OCI-LY7 (cell line): Measurements from ENCODE around the gene MAEA. TPM values are rescaled to one million over a fixed set of nuclear protein-coding genes. Genes with fewer than 3 reads are reported as not detected.

Experiments used
- BruUV-seq: library from RNA; stranded (reverse); fragments of 400-500 nt; replicated peaks from 2 replicates; lab custom pipeline; 2021; lab: Mats Ljungman, UMichigan
- CTCF ChIA-PET: fragments of 300-600 bp; sonication (Branson Sonifier 250); formaldehyde crosslinking; loops from one replicate; lab custom pipeline; 2022; ENCODE audit warnings: antibody characterized with exemption; ENCODE audit not compliant: unreplicated experiment; lab: Charles Lee
- POLR2A ChIA-PET: fragments of 300-600 bp; sonication (Branson Sonifier 250); formaldehyde crosslinking; loops from one replicate; lab custom pipeline; 2022; ENCODE audit warnings: antibody characterized with exemption; lab: Charles Lee
- DNase-seq: peaks from one replicate; pipeline ENCODE4 v3.0.0-alpha.2; 2015; ENCODE audit warnings: low spot score
- H2AFZ ChIP-seq: fragments of 200-600 bp; sonication (generic), shearing (Covaris generic); 2 replicates; pipeline ENCODE4 v1.6.1; 2014; ENCODE audit warnings: mild to moderate bottlenecking, antibody characterized with exemption, low read length, moderate library complexity
- H3K27ac ChIP-seq: fragments of 200-600 bp; sonication (generic); 2 replicates; pipeline ENCODE4 v1.5.1; 2014; ENCODE audit warnings: mixed run types, low read depth, mild to moderate bottlenecking, moderate library complexity, low read length, inconsistent platforms; ENCODE audit not compliant: poor library complexity, severe bottlenecking
- H3K36me3 ChIP-seq: fragments of 200-600 bp; sonication (generic); 2 replicates; pipeline ENCODE4 v1.6.1; 2014; ENCODE audit warnings: mild to moderate bottlenecking, antibody characterized with exemption, low read length, moderate library complexity, mixed read lengths; ENCODE audit not compliant: insufficient read depth
- H3K4me1 ChIP-seq: fragments of 200-600 bp; sonication (generic); 2 replicates; pipeline ENCODE4 v1.5.1; 2014; ENCODE audit warnings: mild to moderate bottlenecking, low read length; ENCODE audit not compliant: insufficient read depth, poor library complexity, severe bottlenecking
- H3K4me2 ChIP-seq: fragments of 200-600 bp; sonication (generic); 2 replicates; pipeline ENCODE4 v1.6.1; 2014; ENCODE audit warnings: mild to moderate bottlenecking, low read length
- H3K4me3 ChIP-seq: fragments of 200-600 bp; sonication (generic); 2 replicates; pipeline ENCODE4 v1.5.1; 2014; ENCODE audit warnings: mild to moderate bottlenecking, low read depth, low read length; ENCODE audit not compliant: poor library complexity, severe bottlenecking
- H3K79me2 ChIP-seq: fragments of 200-600 bp; sonication (generic); 2 replicates; pipeline ENCODE4 v1.6.1; 2016; ENCODE audit warnings: low read depth, mild to moderate bottlenecking, low read length, moderate library complexity, mixed read lengths; ENCODE audit not compliant: insufficient read depth
- H3K9me2 ChIP-seq: fragments of 200-600 bp; sonication (generic); 2 replicates; pipeline ENCODE4 v1.6.1; 2016; ENCODE audit warnings: mild to moderate bottlenecking, low read length, mixed read lengths; ENCODE audit not compliant: insufficient read depth
- H3K9me3 ChIP-seq: fragments of 200-600 bp; sonication (generic); 2 replicates; pipeline ENCODE4 v1.6.1; 2014; ENCODE audit warnings: mild to moderate bottlenecking, mixed run types, low read length, mixed read lengths
- H4K20me1 ChIP-seq: fragments of 200-600 bp; sonication (generic); 2 replicates; pipeline ENCODE4 v1.6.1; 2014; ENCODE audit warnings: mild to moderate bottlenecking, antibody characterized with exemption, low read length, moderate library complexity, mixed read lengths; ENCODE audit not compliant: insufficient read depth
- EZH2phosphoT487 ChIP-seq: fragments of 200-600 bp; sonication (generic); IDR thresholded peaks from 2 replicates; pipeline ENCODE4 v1.6.1; 2018; ENCODE audit warnings: low read depth, borderline replicate concordance, mild to moderate bottlenecking, mixed run types, antibody characterized with exemption, low read length, moderate library complexity, mixed read lengths
- intact Hi-C: fragments of 100-400 bp; cut with micrococcal nuclease; formaldehyde crosslinking; loops from one replicate; pipeline ENCODE4 v1.10.0; 2022; ENCODE audit not compliant: unreplicated experiment
- total RNA-seq, 2 experiments: library from RNA; depleted of rRNA in 1 of 2; stranded (reverse); fragments of >200 nt in 1 of 2; shearing (Covaris generic) in 1 of 2; gene quantifications; 2 replicates each; pipeline ENCODE4 v1.2.3, GENCODE V29; 2014 to 2022
- TF ChIP-seq, protein P1 (sequence below): fragments of 200-600 bp; sonication (generic); conservative IDR thresholded peaks from 2 replicates; pipeline ENCODE4 v1.5.1; 2014; ENCODE audit warnings: mild to moderate bottlenecking, antibody characterized with exemption, low read length, moderate library complexity, mixed read lengths

The MAEA gene
- total RNA-seq, 2 experiments from 2014 or later: 53.2 to 59.3 TPM

DNA sequence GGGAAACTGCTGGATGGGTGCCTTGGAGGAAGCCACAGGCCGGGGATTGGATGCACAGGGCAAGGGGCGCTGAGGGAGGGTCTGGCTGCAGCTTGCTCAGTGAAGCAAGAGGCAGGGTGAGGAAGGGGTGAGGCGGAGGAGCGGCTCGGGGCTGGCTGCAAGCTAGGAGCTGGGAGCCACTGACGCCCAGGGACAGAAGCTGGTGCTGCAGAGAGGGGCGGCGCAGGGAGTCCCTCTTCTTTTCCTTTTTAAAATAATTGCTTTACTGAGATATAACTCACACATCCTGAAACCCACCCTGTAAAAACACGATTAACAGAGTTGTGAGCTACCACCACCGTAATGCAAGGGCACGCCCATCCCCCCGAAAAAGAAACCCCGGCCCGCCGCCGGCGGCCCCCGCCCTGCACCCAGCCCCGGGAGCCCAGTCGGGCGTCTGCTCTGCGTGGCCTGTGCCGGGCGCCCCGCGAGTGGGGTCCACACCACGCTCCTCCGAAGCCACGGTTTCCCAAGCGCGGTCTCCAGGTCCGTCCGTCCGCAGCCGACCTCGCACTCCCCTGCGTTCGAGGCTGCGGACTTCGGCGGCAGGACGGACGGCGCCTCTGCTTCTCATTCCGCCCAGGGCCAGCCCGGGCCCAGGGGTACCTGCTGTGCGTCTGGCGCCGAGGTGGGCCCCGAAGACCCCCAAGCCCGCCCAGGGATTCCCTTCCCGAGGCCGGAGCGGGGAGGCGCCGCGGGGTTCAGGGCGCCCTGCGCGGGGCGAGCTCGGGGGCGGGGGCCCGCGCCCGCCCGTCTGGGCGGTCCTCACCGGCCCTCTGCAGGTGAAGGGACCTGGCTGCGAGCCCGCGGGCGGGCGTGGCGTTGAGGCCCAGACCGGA lies 56.5 kb downstream of the MAEA start:
- Histone ChIP-seq H3K79me2 (peaks cover 17% of the 10 kb centered on the region; the same call in 1 of the 2 replicates), H3K27ac (peak overlapping the region; percentile 61), H3K36me3 (peaks cover 22% of the 10 kb centered on the region), H3K9me3 (no peaks in the 10 kb centered on the region), H2AFZ (peak overlapping the region; percentile 93), H4K20me1 (peaks cover 5% of the 10 kb centered on the region; the same call in 1 of the 2 replicates), H3K4me2 (peak overlapping the region; percentile 78), H3K4me3 (peak overlapping the region; percentile 97), H3K9me2 (no peaks in the 10 kb centered on the region), H3K4me1 (peaks cover 29% of the 10 kb centered on the region)
- CTCF ChIA-PET: interaction anchor here (0.6 to 1.5 kb wide), 3 partner anchors 65 to 639 kb away, joined by 3 read pairs; no protein-coding TSS in a partner anchor
- BruUV-seq: no TSS peak
- POLR2A ChIA-PET: interaction anchor here (0.6 to 2.1 kb wide), 4 partner anchors 56 to 242 kb away, joined by 3 to 10 read pairs (median 4); partner anchors contain the start of gene MAEA
- intact Hi-C loops: loop anchor here (1.0 to 5.0 kb wide), 7 partner anchors 57 to 375 kb away; partner anchors contain the start of genes CTBP1, FGFRL1, MAEA and TACC3
- TF ChIP-seq EZH2phosphoT487: no peak
- TF ChIP-seq, protein P1, sequence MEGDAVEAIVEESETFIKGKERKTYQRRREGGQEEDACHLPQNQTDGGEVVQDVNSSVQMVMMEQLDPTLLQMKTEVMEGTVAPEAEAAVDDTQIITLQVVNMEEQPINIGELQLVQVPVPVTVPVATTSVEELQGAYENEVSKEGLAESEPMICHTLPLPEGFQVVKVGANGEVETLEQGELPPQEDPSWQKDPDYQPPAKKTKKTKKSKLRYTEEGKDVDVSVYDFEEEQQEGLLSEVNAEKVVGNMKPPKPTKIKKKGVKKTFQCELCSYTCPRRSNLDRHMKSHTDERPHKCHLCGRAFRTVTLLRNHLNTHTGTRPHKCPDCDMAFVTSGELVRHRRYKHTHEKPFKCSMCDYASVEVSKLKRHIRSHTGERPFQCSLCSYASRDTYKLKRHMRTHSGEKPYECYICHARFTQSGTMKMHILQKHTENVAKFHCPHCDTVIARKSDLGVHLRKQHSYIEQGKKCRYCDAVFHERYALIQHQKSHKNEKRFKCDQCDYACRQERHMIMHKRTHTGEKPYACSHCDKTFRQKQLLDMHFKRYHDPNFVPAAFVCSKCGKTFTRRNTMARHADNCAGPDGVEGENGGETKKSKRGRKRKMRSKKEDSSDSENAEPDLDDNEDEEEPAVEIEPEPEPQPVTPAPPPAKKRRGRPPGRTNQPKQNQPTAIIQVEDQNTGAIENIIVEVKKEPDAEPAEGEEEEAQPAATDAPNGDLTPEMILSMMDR: peak; percentile 51; the same call in 1 of the 2 replicates
- peak; percentile 71 for DNase-seq

DNA sequence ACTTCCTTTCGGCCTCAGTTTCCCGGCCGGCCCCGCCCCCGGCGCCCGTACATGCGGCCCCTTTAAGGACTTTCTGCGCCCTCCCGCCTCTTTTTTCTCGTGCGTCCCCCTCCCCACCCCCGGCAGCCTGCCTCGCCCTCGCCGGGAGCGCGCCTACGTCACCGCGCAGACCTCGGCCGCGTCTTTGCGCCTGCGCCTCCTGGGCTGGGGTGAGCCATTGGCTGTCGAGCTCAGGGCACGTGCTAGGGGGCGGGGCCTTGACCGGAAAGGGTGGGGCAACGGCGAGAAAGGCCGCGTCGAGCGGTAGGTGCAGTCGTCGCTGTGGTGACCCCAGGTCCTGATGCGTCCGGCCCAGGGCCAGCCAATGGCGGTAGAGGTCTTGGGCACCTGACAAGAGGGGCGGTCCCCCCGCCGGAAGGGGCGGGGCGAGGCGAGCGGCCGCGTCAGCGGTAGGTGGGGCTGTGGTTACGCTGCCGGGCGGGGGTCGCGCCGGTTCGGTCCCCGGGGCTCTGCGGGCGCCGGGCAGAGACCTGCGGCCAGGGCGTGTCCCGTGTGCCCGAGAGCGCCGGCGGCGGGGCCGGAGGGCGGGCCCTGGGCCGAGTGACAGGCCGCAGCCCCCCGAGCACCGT lies 57.2 kb downstream of the MAEA start, which contains the start of gene UVSSA:
Gene UVSSA (plus strand): TSS at position 428 of the 629 bp plus-strand sequence. CDS start 884 bp downstream, outside the sequence.
- intact Hi-C loops: loop anchor here (1.0 to 5.0 kb wide), 8 partner anchors 58 to 374 kb away; partner anchors contain the start of genes CTBP1, FGFRL1, MAEA and TACC3
- TF ChIP-seq EZH2phosphoT487: no peak
- TF ChIP-seq, protein P1: no peak
- Histone ChIP-seq H3K9me3 (no peaks in the 10 kb centered on the region), H3K27ac (peak within 1 kb of the TSS; percentile 61), H4K20me1 (peaks cover 5% of the 10 kb centered on the region; the same call in 1 of the 2 replicates), H3K4me1 (peaks cover 29% of the 10 kb centered on the region), H2AFZ (peak within 1 kb of the TSS; percentile 93), H3K4me2 (peak within 1 kb of the TSS; percentile 78), H3K79me2 (peaks cover 17% of the 10 kb centered on the region; the same call in 1 of the 2 replicates), H3K36me3 (peaks cover 17% of the 10 kb centered on the region), H3K9me2 (no peaks in the 10 kb centered on the region), H3K4me3 (peak within 1 kb of the TSS; percentile 97)
- ChIA-PET POLR2A (interaction anchor here (1.0 to 2.1 kb wide), 3 partner anchors 57 to 99 kb away, joined by 3 to 10 read pairs (median 4); partner anchors contain the start of gene MAEA), CTCF (interaction anchor here (0.6 to 1.5 kb wide), 3 partner anchors 66 to 639 kb away, joined by 3 read pairs; no protein-coding TSS in a partner anchor)
- BruUV-seq: no TSS peak
- DNase-seq: peak; percentile 99
